Stimulated activated CD8-positive, alpha-beta memory T cell treated with anti-CD3 and anti-CD28 coated beads, Interleukin-12 subunit alpha, Interleukin-12 subunit beta, amount 100 ng/mL, for 4 hours (primary cell): ENCODE measurements around the gene PDLIM1.

Experiments used
- DNase-seq: peaks from one replicate; pipeline ENCODE4 v3.0.0-alpha.2; 2020; ENCODE audit warnings: low read depth

Gene PDLIM1

GRCh38 chr10:95288303-95288702, 2.5 kb downstream of the PDLIM1 start:
- DNase-seq, result no peak

- DNase-seq, result no peak
These were observed 3.5 kb downstream of the PDLIM1 start for GRCh38 chr10:95287281-95287680.

- no peak for DNase-seq
These were observed 4.1 kb downstream of the PDLIM1 start for GRCh38 chr10:95286707-95287106.

GRCh38 chr10:95285556-95285955, 5.2 kb downstream of the PDLIM1 start:
- no peak for DNase-seq

- DNase-seq, result no peak
These were observed 6.0 kb downstream of the PDLIM1 start for GRCh38 chr10:95284807-95285206.

GRCh38 chr10:95282107-95282506, 8.7 kb downstream of the PDLIM1 start:
- no peak for DNase-seq

GRCh38 chr10:95281206-95281605, 9.6 kb downstream of the PDLIM1 start:
- no peak for DNase-seq

GRCh38 chr10:95280637-95281036, 10.2 kb downstream of the PDLIM1 start:
- DNase-seq, result no peak

- DNase-seq, result no peak
These were observed 11.6 kb downstream of the PDLIM1 start for GRCh38 chr10:95279042-95279820.

- DNase-seq, result no peak
These were observed 12.5 kb downstream of the PDLIM1 start for GRCh38 chr10:95278061-95278988.

GRCh38 chr10:95277614-95278013, 13.2 kb downstream of the PDLIM1 start:
- no peak for DNase-seq

GRCh38 chr10:95277201-95277570, 13.6 kb downstream of the PDLIM1 start:
- DNase-seq, result no peak

GRCh38 chr10:95276367-95277200, 14.2 kb downstream of the PDLIM1 start:
- no peak for DNase-seq

- no peak for DNase-seq
These were observed 15.0 kb downstream of the PDLIM1 start for GRCh38 chr10:95275726-95276366.

- no peak for DNase-seq
These were observed 17.1 kb downstream of the PDLIM1 start for GRCh38 chr10:95273393-95274312.

- DNase-seq, result no peak
These were observed 22.4 kb downstream of the PDLIM1 start for GRCh38 chr10:95268438-95268837.

- DNase-seq, result no peak
These were observed 23.6 kb downstream of the PDLIM1 start for GRCh38 chr10:95267251-95267650.

GRCh38 chr10:95266674-95267095, 24.1 kb downstream of the PDLIM1 start:
- no peak for DNase-seq

GRCh38 chr10:95265572-95265971, 25.2 kb downstream of the PDLIM1 start:
- no peak for DNase-seq

GRCh38 chr10:95264227-95265051, 26.4 kb downstream of the PDLIM1 start:
- no peak for DNase-seq
